OCI-LY1 (cell line): Measurements from ENCODE around the gene ADCY2.
A peak's percentile ranks its signal among the peaks of the same experiment; 100 is the strongest.

Experiments
- H2AFZ ChIP-seq: fragments of 200-600 bp; sonication (generic), shearing (Covaris generic); 2 replicates; pipeline ENCODE4 v1.6.0; 2014; ENCODE audit warnings: antibody characterized with exemption, mild to moderate bottlenecking, low read length
- H3F3A ChIP-seq: fragments of 200-600 bp; sonication (generic), shearing (Covaris generic); 2 replicates; pipeline ENCODE4 v1.6.0; 2014; ENCODE audit warnings: mild to moderate bottlenecking, antibody characterized with exemption, low read length, moderate library complexity; ENCODE audit not compliant: insufficient read depth
- H3K27ac ChIP-seq: fragments of 200-600 bp; sonication (generic); 2 replicates; pipeline ENCODE4 v1.5.1; 2014; ENCODE audit warnings: low read length, mixed run types, mild to moderate bottlenecking, low read depth; ENCODE audit not compliant: poor library complexity, severe bottlenecking
- H3K27me3 ChIP-seq: fragments of 200-600 bp; sonication (generic); 2 replicates; pipeline ENCODE4 v1.6.0; 2014; ENCODE audit warnings: antibody characterized with exemption, mild to moderate bottlenecking, low read length, moderate library complexity; ENCODE audit not compliant: insufficient read depth
- H3K36me3 ChIP-seq: fragments of 200-600 bp; sonication (generic); 2 replicates; pipeline ENCODE4 v1.6.1; 2014; ENCODE audit warnings: mild to moderate bottlenecking, antibody characterized with exemption, low read length, moderate library complexity, mixed read lengths; ENCODE audit not compliant: insufficient read depth
- H3K4me1 ChIP-seq: fragments of 200-600 bp; sonication (generic); 2 replicates; pipeline ENCODE4 v1.5.1; 2014; ENCODE audit warnings: mild to moderate bottlenecking, low read length, moderate library complexity; ENCODE audit not compliant: insufficient read depth, severe bottlenecking
- H3K4me2 ChIP-seq: fragments of 200-600 bp; sonication (generic), shearing (Covaris generic); 2 replicates; pipeline ENCODE4 v1.6.1; 2014; ENCODE audit warnings: low read length
- H3K4me3 ChIP-seq: fragments of 200-600 bp; sonication (generic); 2 replicates; pipeline ENCODE4 v1.5.1; 2014; ENCODE audit warnings: low read length, low read depth, mild to moderate bottlenecking, mixed read lengths; ENCODE audit not compliant: poor library complexity, severe bottlenecking
- H3K79me2 ChIP-seq: fragments of 200-600 bp; shearing (Covaris generic); 2 replicates; pipeline ENCODE4 v1.6.1; 2016; ENCODE audit warnings: mixed run types, low read length, mixed read lengths; ENCODE audit not compliant: insufficient read depth
- H3K9ac ChIP-seq: fragments of 200-600 bp; sonication (generic), shearing (Covaris generic); 2 replicates; pipeline ENCODE4 v1.6.1; 2014; ENCODE audit warnings: mild to moderate bottlenecking, low read length, mixed read lengths
- H3K9me2 ChIP-seq: fragments of 200-600 bp; sonication (generic), shearing (Covaris generic); 2 replicates; pipeline ENCODE4 v1.6.1; 2014; ENCODE audit warnings: low read depth, mild to moderate bottlenecking, low read length, mixed read lengths
- H3K9me3 ChIP-seq: fragments of 200-600 bp; shearing (Covaris generic); 2 replicates; pipeline ENCODE4 v1.6.1; 2014; ENCODE audit warnings: low read length, mixed read lengths
- H4K20me1 ChIP-seq: fragments of 200-600 bp; sonication (generic), shearing (Covaris generic); 2 replicates; pipeline ENCODE4 v1.6.0; 2016; ENCODE audit warnings: mild to moderate bottlenecking, low read length; ENCODE audit not compliant: insufficient read depth
- CTCF ChIP-seq: fragments of 200-600 bp; sonication (generic), shearing (Covaris generic); IDR thresholded peaks from 2 replicates; pipeline ENCODE4 v1.5.1; 2017; ENCODE audit warnings: mild to moderate bottlenecking, antibody characterized with exemption, low read length, moderate library complexity, mixed read lengths
- EZH2 ChIP-seq: fragments of 200-600 bp; sonication (generic), shearing (Covaris generic); IDR thresholded peaks from 2 replicates; pipeline ENCODE4 v1.8.0; 2017; ENCODE audit warnings: borderline replicate concordance, mixed run types, mild to moderate bottlenecking, antibody characterized with exemption, low read length, moderate library complexity, mixed read lengths

ADCY2 gene

GRCh38 chr5:7388553-7388952, 7.4 kb upstream of the ADCY2 start:
- Histone ChIP-seq H3K79me2 (no peaks in the 10 kb centered on the region), H3K36me3 (no peaks in the 10 kb centered on the region), H4K20me1 (no peaks in the 10 kb centered on the region), H3K9me3 (no peaks in the 10 kb centered on the region), H3K9ac (no peak overlapping the region), H2AFZ (no peak overlapping the region), H3K4me3 (no peak overlapping the region), H3F3A (no peaks in the 10 kb centered on the region), H3K4me1 (no peaks in the 10 kb centered on the region), H3K9me2 (no peaks in the 10 kb centered on the region), H3K27me3 (no peaks in the 10 kb centered on the region), H3K4me2 (no peak overlapping the region), H3K27ac (no peak overlapping the region)
- TF ChIP-seq CTCF, result no peak
- no peak for TF ChIP-seq EZH2

- Histone ChIP-seq H3K9me2 (no peaks in the 10 kb centered on the region), H3K9me3 (no peaks in the 10 kb centered on the region), H3K27me3 (no peaks in the 10 kb centered on the region), H3K4me3 (no peak overlapping the region), H3K4me1 (no peaks in the 10 kb centered on the region), H3F3A (no peaks in the 10 kb centered on the region), H3K9ac (no peak overlapping the region), H4K20me1 (no peaks in the 10 kb centered on the region), H3K36me3 (no peaks in the 10 kb centered on the region), H2AFZ (no peak overlapping the region), H3K27ac (no peak overlapping the region), H3K79me2 (no peaks in the 10 kb centered on the region), H3K4me2 (no peak overlapping the region)
- TF ChIP-seq EZH2, result no peak
These were observed 4.7 kb upstream of the ADCY2 start for GRCh38 chr5:7391215-7391614.

GRCh38 chr5:7391814-7392692, 3.9 kb upstream of the ADCY2 start:
- Histone ChIP-seq H2AFZ (no peak overlapping the region), H3K9me2 (no peaks in the 10 kb centered on the region), H3K4me2 (no peak overlapping the region), H3K27me3 (no peaks in the 10 kb centered on the region), H3K9me3 (no peaks in the 10 kb centered on the region), H3K79me2 (no peaks in the 10 kb centered on the region), H3K4me1 (no peaks in the 10 kb centered on the region), H3K36me3 (no peaks in the 10 kb centered on the region), H3F3A (no peaks in the 10 kb centered on the region), H3K4me3 (no peak overlapping the region), H3K9ac (no peak overlapping the region), H3K27ac (no peak overlapping the region), H4K20me1 (no peaks in the 10 kb centered on the region)
- TF ChIP-seq EZH2 (no peak), CTCF (peak; percentile 38; the same call in 1 of the 2 replicates)

- Histone ChIP-seq H3K9me3 (no peaks in the 10 kb centered on the region), H3K27me3 (no peaks in the 10 kb centered on the region), H3K4me1 (no peaks in the 10 kb centered on the region), H3F3A (no peaks in the 10 kb centered on the region), H3K9ac (no peak overlapping the region), H3K79me2 (no peaks in the 10 kb centered on the region), H3K4me2 (no peak overlapping the region), H2AFZ (no peak overlapping the region), H3K4me3 (no peak overlapping the region), H3K9me2 (no peaks in the 10 kb centered on the region), H4K20me1 (no peaks in the 10 kb centered on the region), H3K27ac (no peak overlapping the region), H3K36me3 (no peaks in the 10 kb centered on the region)
- TF ChIP-seq CTCF (no peak), EZH2 (no peak)
These were observed 3.3 kb upstream of the ADCY2 start for GRCh38 chr5:7392693-7393024.
